Loucy (cell line): Measurements from ENCODE around the gene MTO1.

Experiments used
- EZH2phosphoT487 ChIP-seq: fragments of 200-600 bp; IDR thresholded peaks from 2 replicates; pipeline ENCODE4 v1.6.1; 2018; ENCODE audit warnings: antibody characterized with exemption, mild to moderate bottlenecking, moderate library complexity, borderline replicate concordance
- TF ChIP-seq, protein P1 (sequence below): fragments of 200-600 bp; sonication (generic); conservative IDR thresholded peaks from 2 replicates; pipeline ENCODE4 v1.5.1; 2014; ENCODE audit warnings: mild to moderate bottlenecking, antibody characterized with exemption, low read length

- TF ChIP-seq, protein P1, sequence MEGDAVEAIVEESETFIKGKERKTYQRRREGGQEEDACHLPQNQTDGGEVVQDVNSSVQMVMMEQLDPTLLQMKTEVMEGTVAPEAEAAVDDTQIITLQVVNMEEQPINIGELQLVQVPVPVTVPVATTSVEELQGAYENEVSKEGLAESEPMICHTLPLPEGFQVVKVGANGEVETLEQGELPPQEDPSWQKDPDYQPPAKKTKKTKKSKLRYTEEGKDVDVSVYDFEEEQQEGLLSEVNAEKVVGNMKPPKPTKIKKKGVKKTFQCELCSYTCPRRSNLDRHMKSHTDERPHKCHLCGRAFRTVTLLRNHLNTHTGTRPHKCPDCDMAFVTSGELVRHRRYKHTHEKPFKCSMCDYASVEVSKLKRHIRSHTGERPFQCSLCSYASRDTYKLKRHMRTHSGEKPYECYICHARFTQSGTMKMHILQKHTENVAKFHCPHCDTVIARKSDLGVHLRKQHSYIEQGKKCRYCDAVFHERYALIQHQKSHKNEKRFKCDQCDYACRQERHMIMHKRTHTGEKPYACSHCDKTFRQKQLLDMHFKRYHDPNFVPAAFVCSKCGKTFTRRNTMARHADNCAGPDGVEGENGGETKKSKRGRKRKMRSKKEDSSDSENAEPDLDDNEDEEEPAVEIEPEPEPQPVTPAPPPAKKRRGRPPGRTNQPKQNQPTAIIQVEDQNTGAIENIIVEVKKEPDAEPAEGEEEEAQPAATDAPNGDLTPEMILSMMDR = no peak
- TF ChIP-seq EZH2phosphoT487 = no peak
Observed at GRCh38 chr6:73435236-73435635, 26.3 kb upstream of the MTO1 start.
